HCT116 (cell line): ENCODE measurements around the gene AGAP5. TPM values are rescaled to one million over a fixed set of nuclear protein-coding genes. Genes with fewer than 3 reads are reported as not detected.
A peak's percentile ranks its signal among the peaks of the same experiment; 100 is the strongest.

Source experiments
- ATAC-seq: fragments of 200-7000 bp; cut with Tn5 transposase; 2 replicates; pipeline ENCODE4 v1.9.1; 2020; ENCODE audit warnings: mild to moderate bottlenecking, moderate library complexity
- BruUV-seq: library from RNA; stranded (reverse); fragments of 400-500 nt; replicated peaks from 2 replicates; lab custom pipeline; 2021; lab: Mats Ljungman, UMichigan
- CTCF ChIA-PET: fragments of 300-600 bp; sonication (Branson Sonifier 250); formaldehyde crosslinking; loops from one replicate; lab custom pipeline; 2021; ENCODE audit warnings: antibody characterized with exemption; lab: Charles Lee
- POLR2A ChIA-PET: fragments of 300-600, 350-600 bp; sonication (Branson Sonifier 250); formaldehyde crosslinking; loops from one replicate; lab custom pipeline; 2021; ENCODE audit warnings: antibody characterized with exemption; lab: Charles Lee
- RAD21 ChIA-PET, 2 experiments: fragments of 300-600 bp; sonication (Branson Sonifier 250); formaldehyde crosslinking; loops; one replicate each; lab custom pipeline; 2023; ENCODE audit warnings: low total read pairs in 2 of 2; ENCODE audit not compliant: uncharacterized antibody in 2 of 2, unreplicated experiment in 2 of 2, low non-redundant PET in 1 of 2; lab: Charles Lee
- DNase-seq: peaks from one replicate; pipeline ENCODE4 v3.0.0-alpha.2; 2010; ENCODE audit warnings: low read depth, low spot score
- H2AFZ ChIP-seq: fragments of 200-600 bp; shearing (Covaris generic), sonication (generic); 2 replicates; pipeline ENCODE4 v1.6.1; 2017; ENCODE audit warnings: low read depth, mixed run types, mixed read lengths, antibody characterized with exemption, low read length; ENCODE audit not compliant: poor library complexity, severe bottlenecking
- H3K27ac ChIP-seq: 2 replicates; pipeline ENCODE4 v1.5.1; 2012; ENCODE audit warnings: low read depth, low read length
- H3K27me3 ChIP-seq: fragments of 200-600 bp; sonication (generic); 2 replicates; pipeline ENCODE4 v1.6.1; 2016; ENCODE audit warnings: mixed run types, low read length, mixed read lengths; ENCODE audit not compliant: insufficient read depth
- H3K36me3 ChIP-seq, 2 experiments: fragments of 200-500 bp in 1 of 2; fragments of 200-600 bp in 1 of 2; sonication (Bioruptor generic) in 1 of 2; sonication (generic) in 1 of 2; 2 replicates each; pipeline versions ENCODE4 v1.5.1 to v1.6.1; 2014 to 2016; ENCODE audit warnings: low read length in 2 of 2, inconsistent platforms in 1 of 2, mixed read lengths in 1 of 2, mixed run types in 1 of 2; ENCODE audit not compliant: insufficient read depth in 2 of 2, control insufficient read depth in 1 of 2
- H3K4me1 ChIP-seq, 2 experiments: fragments of 200-600 bp in 1 of 2; sonication (generic) in 1 of 2; 2 replicates each; pipeline versions ENCODE4 v1.5.1 to v1.6.1; 2012 to 2017; ENCODE audit warnings: low read length in 2 of 2, inconsistent platforms in 1 of 2, mild to moderate bottlenecking in 1 of 2, mixed read lengths in 1 of 2, mixed run types in 1 of 2, moderate library complexity in 1 of 2; ENCODE audit not compliant: insufficient read depth in 2 of 2, control insufficient read depth in 1 of 2
- H3K4me2 ChIP-seq: fragments of 200-600 bp; sonication (generic); 2 replicates; pipeline ENCODE4 v1.6.1; 2017; ENCODE audit warnings: mixed run types, low read length, mixed read lengths
- H3K4me3 ChIP-seq, 2 experiments: fragments of 200-600 bp in 1 of 2; sonication (generic) in 1 of 2; replicated peaks in 1 of 2; 2 replicates each; pipeline ENCODE4 v1.5.1; 2011 to 2016; ENCODE audit warnings: low read length in 2 of 2, control low read depth in 1 of 2, low read depth in 1 of 2, mild to moderate bottlenecking in 1 of 2, mixed read lengths in 1 of 2, mixed run types in 1 of 2
- H3K79me2 ChIP-seq: fragments of 200-600 bp; sonication (generic); 2 replicates; pipeline ENCODE4 v1.6.1; 2017; ENCODE audit warnings: mild to moderate bottlenecking, mixed run types, low read length, moderate library complexity, mixed read lengths; ENCODE audit not compliant: insufficient read depth
- H3K9ac ChIP-seq: fragments of 200-600 bp; sonication (generic); 2 replicates; pipeline ENCODE4 v1.6.1; 2016; ENCODE audit warnings: low read length, mixed read lengths
- H3K9me2 ChIP-seq: fragments of 200-600 bp; sonication (generic), shearing (Covaris generic); 2 replicates; pipeline ENCODE4 v1.6.1; 2017; ENCODE audit warnings: mixed run types, mild to moderate bottlenecking, moderate library complexity; ENCODE audit not compliant: insufficient read depth
- H3K9me3 ChIP-seq, 2 experiments: fragments of 200-500 bp in 1 of 2; fragments of 200-600 bp in 1 of 2; sonication (Bioruptor generic) in 1 of 2; sonication (generic) in 1 of 2; 2 replicates each; pipeline ENCODE4 v1.6.1; 2014 to 2017; ENCODE audit warnings: low read length in 2 of 2, mixed read lengths in 2 of 2, inconsistent platforms in 1 of 2, low read depth in 1 of 2, mild to moderate bottlenecking in 1 of 2, mixed run types in 1 of 2, moderate library complexity in 1 of 2; ENCODE audit not compliant: control insufficient read depth in 1 of 2, insufficient read depth in 1 of 2
- H4K20me1 ChIP-seq: fragments of 200-600 bp; sonication (generic), shearing (Covaris generic); 2 replicates; pipeline ENCODE4 v1.6.1; 2017; ENCODE audit warnings: mixed run types, mild to moderate bottlenecking, moderate library complexity; ENCODE audit not compliant: insufficient read depth
- CEBPB ChIP-seq: IDR thresholded peaks from 2 replicates; pipeline ENCODE4 v1.6.1; 2012; ENCODE audit warnings: low read depth
- EGR1 ChIP-seq: IDR thresholded peaks from 2 replicates; pipeline ENCODE4 v1.6.1; 2012; ENCODE audit warnings: low read depth
- EZH2 ChIP-seq: fragments of 200-600 bp; sonication (generic); IDR thresholded peaks from 2 replicates; pipeline ENCODE4 v1.6.1; 2017; ENCODE audit warnings: antibody characterized with exemption, mixed run types
- FOSL1 ChIP-seq: IDR thresholded peaks from 2 replicates; pipeline ENCODE4 v1.6.1; 2012; ENCODE audit warnings: low read depth
- JUND ChIP-seq: IDR thresholded peaks from 2 replicates; pipeline ENCODE4 v1.6.1; 2012
- SIN3A ChIP-seq: IDR thresholded peaks from 2 replicates; pipeline ENCODE4 v1.6.1; 2012; ENCODE audit warnings: low read depth
- TCF7L2 ChIP-seq: IDR thresholded peaks from 2 replicates; pipeline ENCODE4 v1.7.0; 2011; ENCODE audit warnings: borderline replicate concordance, inconsistent platforms; ENCODE audit not compliant: insufficient read depth, insufficient read length; ENCODE audit errors: extremely low read depth
- YY1 ChIP-seq: IDR thresholded peaks from 2 replicates; pipeline ENCODE4 v1.6.1; 2011; ENCODE audit warnings: low read length, low read depth, moderate library complexity, mild to moderate bottlenecking; ENCODE audit not compliant: insufficient replicate concordance; ENCODE audit errors: extremely low read depth
- ZFX ChIP-seq: fragments of 450-650 bp; IDR thresholded peaks from 2 replicates; pipeline ENCODE4 v1.6.1; 2017
- ZNF274 ChIP-seq: fragments of 200-500 bp; sonication (Bioruptor generic); IDR thresholded peaks from 2 replicates; pipeline ENCODE4 v1.6.1; 2014; ENCODE audit warnings: mild to moderate bottlenecking, low read depth, low read length, inconsistent platforms
- intact Hi-C: fragments of 100-400 bp; cut with micrococcal nuclease; formaldehyde crosslinking; loops from 2 replicates; pipeline ENCODE4 v1.10.0; 2022
- total RNA-seq: library from RNA; stranded (reverse); gene quantifications from one replicate; pipeline ENCODE4 v1.2.1, GENCODE V29; 2021; ENCODE audit not compliant: unreplicated experiment
- TF ChIP-seq, protein P1 (sequence below), 3 experiments: fragments of 200-600 bp in 1 of 3; sonication (generic) in 1 of 3; IDR thresholded peaks in 2 of 3; conservative IDR thresholded peaks in 1 of 3; 2 replicates each; pipeline ENCODE4 v1.5.1; 2012 to 2017; ENCODE audit warnings: low read depth in 2 of 3, low read length in 2 of 3, antibody characterized with exemption in 1 of 3, borderline replicate concordance in 1 of 3, control low read depth in 1 of 3, mild to moderate bottlenecking in 1 of 3, mixed read lengths in 1 of 3, mixed run types in 1 of 3, moderate library complexity in 1 of 3; ENCODE audit not compliant: insufficient read depth in 1 of 3
- TF ChIP-seq, protein P2 (sequence below): IDR thresholded peaks from 2 replicates; pipeline ENCODE4 v1.6.1; 2012
- TF ChIP-seq, protein P3 (sequence below): IDR thresholded peaks from 2 replicates; pipeline ENCODE4 v1.6.1; 2012
- TF ChIP-seq, protein P4 (sequence below): IDR thresholded peaks from 2 replicates; pipeline ENCODE4 v1.6.1; 2012; ENCODE audit warnings: low read depth

The AGAP5 gene
- total RNA-seq, 1 experiment from 2014 or later, result 7.5 TPM

DNA sequence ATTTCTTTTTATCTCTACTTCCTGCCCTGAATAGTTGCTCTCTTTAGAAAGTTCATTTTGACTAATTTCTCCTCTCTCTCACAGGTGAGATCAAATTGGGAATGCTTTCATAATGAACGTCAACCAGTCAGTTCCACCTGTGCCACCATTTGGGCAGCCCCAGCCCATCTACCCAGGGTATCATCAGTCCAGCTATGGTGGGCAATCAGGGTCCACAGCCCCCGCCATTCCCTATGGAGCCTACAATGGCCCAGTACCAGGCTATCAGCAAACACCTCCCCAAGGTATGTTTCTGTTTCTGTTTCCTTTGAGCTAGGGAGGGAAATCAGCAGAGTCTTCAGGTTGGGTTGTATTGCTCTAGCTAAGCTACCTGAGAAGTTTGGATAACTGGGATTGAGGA lies 48.8 kb upstream of the AGAP5 start (continued):
- TF ChIP-seq, protein P1, sequence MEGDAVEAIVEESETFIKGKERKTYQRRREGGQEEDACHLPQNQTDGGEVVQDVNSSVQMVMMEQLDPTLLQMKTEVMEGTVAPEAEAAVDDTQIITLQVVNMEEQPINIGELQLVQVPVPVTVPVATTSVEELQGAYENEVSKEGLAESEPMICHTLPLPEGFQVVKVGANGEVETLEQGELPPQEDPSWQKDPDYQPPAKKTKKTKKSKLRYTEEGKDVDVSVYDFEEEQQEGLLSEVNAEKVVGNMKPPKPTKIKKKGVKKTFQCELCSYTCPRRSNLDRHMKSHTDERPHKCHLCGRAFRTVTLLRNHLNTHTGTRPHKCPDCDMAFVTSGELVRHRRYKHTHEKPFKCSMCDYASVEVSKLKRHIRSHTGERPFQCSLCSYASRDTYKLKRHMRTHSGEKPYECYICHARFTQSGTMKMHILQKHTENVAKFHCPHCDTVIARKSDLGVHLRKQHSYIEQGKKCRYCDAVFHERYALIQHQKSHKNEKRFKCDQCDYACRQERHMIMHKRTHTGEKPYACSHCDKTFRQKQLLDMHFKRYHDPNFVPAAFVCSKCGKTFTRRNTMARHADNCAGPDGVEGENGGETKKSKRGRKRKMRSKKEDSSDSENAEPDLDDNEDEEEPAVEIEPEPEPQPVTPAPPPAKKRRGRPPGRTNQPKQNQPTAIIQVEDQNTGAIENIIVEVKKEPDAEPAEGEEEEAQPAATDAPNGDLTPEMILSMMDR (IDR thresholded peaks at IDR 0.05 in 2 of 3, conservative IDR thresholded peaks at IDR 0.05 in 1 of 3; ENCODE audit: borderline replicate concordance in 1 of 3, insufficient read depth in 1 of 3, low read depth in 2 of 3, low read length in 2 of 3), result no peak
- TF ChIP-seq ZNF274, result no peak
- TF ChIP-seq ZFX, result no peak
- TF ChIP-seq TCF7L2, result no peak
- TF ChIP-seq, protein P2, sequence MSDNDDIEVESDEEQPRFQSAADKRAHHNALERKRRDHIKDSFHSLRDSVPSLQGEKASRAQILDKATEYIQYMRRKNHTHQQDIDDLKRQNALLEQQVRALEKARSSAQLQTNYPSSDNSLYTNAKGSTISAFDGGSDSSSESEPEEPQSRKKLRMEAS, result no peak
- TF ChIP-seq, all 23 proteins: peak for 0

DNA sequence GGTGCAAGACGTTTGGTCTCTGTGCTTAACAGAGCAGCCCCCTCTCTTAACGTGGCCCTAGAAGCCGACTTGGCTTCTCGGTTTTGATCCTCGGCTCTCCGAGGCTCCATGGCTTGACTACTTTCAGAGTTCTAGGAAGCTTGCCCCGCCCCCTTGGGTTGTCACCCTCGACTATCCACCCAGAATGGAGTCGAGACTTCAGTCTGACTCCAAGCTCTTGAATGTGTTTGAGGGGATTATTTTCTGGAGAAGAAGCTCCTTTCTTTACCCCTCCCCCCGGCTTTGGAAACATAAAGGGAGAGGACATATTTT lies 46.7 kb upstream of the AGAP5 start:
- peak overlapping the region; percentile 91 for H3K9ac ChIP-seq
- TSS peak; percentile 82 for BruUV-seq
- intact Hi-C loops, result loop anchor here (1.0 kb wide), 1 partner anchor 41 kb away; the partner anchor contains the start of gene ZSWIM8

More for the DNA sequence above, 46.7 kb upstream of the AGAP5 start:
- ATAC-seq (peak; percentile 62), DNase-seq (no peak)
- Histone ChIP-seq H3K9me2 (no peaks in the 10 kb centered on the region), H3K4me2 (peak overlapping the region; percentile 86), H3K4me1 (peaks cover 2 to 22% of the 10 kb centered on the region in 2 experiments; a peak in 3 of 4 replicates), H3K36me3 (peaks cover 0 to 5% of the 10 kb centered on the region in 2 experiments; a peak in 1 of 4 replicates), H3K27me3 (no peaks in the 10 kb centered on the region), H3K79me2 (peaks cover 65% of the 10 kb centered on the region), H4K20me1 (no peaks in the 10 kb centered on the region), H3K9me3 (no peaks in the 10 kb centered on the region), H3K4me3 (peak overlapping the region; percentile 84 to 98), H3K27ac (peak overlapping the region; percentile 79), H2AFZ (no peak overlapping the region)
- POLR2A ChIA-PET, result interaction anchor here (1.0 to 3.6 kb wide), 2 partner anchors 14 to 15 kb away, joined by 4 to 36 read pairs; no protein-coding TSS in a partner anchor
- CTCF ChIA-PET, result interaction anchor here (1.4 kb wide), 1 partner anchor 28 kb away, joined by 3 read pairs; a partner anchor contains a TSS
- TF ChIP-seq JUND, result no peak
- TF ChIP-seq CEBPB, result no peak
- TF ChIP-seq ZFX, result no peak
- TF ChIP-seq SIN3A, result no peak
- TF ChIP-seq EGR1, result no peak
- TF ChIP-seq FOSL1, result no peak
- TF ChIP-seq, protein P3, sequence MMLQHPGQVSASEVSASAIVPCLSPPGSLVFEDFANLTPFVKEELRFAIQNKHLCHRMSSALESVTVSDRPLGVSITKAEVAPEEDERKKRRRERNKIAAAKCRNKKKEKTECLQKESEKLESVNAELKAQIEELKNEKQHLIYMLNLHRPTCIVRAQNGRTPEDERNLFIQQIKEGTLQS, result no peak
- TF ChIP-seq YY1, result no peak
- TF ChIP-seq EZH2, result no peak
- TF ChIP-seq, protein P2, result no peak
- no peak for TF ChIP-seq ZNF274
- TF ChIP-seq, protein P4, sequence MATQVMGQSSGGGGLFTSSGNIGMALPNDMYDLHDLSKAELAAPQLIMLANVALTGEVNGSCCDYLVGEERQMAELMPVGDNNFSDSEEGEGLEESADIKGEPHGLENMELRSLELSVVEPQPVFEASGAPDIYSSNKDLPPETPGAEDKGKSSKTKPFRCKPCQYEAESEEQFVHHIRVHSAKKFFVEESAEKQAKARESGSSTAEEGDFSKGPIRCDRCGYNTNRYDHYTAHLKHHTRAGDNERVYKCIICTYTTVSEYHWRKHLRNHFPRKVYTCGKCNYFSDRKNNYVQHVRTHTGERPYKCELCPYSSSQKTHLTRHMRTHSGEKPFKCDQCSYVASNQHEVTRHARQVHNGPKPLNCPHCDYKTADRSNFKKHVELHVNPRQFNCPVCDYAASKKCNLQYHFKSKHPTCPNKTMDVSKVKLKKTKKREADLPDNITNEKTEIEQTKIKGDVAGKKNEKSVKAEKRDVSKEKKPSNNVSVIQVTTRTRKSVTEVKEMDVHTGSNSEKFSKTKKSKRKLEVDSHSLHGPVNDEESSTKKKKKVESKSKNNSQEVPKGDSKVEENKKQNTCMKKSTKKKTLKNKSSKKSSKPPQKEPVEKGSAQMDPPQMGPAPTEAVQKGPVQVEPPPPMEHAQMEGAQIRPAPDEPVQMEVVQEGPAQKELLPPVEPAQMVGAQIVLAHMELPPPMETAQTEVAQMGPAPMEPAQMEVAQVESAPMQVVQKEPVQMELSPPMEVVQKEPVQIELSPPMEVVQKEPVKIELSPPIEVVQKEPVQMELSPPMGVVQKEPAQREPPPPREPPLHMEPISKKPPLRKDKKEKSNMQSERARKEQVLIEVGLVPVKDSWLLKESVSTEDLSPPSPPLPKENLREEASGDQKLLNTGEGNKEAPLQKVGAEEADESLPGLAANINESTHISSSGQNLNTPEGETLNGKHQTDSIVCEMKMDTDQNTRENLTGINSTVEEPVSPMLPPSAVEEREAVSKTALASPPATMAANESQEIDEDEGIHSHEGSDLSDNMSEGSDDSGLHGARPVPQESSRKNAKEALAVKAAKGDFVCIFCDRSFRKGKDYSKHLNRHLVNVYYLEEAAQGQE, result no peak
- RAD21 ChIA-PET, result no interaction called here
